ENCODE data around the gene MAN2B2.

Gene MAN2B2

DNA sequence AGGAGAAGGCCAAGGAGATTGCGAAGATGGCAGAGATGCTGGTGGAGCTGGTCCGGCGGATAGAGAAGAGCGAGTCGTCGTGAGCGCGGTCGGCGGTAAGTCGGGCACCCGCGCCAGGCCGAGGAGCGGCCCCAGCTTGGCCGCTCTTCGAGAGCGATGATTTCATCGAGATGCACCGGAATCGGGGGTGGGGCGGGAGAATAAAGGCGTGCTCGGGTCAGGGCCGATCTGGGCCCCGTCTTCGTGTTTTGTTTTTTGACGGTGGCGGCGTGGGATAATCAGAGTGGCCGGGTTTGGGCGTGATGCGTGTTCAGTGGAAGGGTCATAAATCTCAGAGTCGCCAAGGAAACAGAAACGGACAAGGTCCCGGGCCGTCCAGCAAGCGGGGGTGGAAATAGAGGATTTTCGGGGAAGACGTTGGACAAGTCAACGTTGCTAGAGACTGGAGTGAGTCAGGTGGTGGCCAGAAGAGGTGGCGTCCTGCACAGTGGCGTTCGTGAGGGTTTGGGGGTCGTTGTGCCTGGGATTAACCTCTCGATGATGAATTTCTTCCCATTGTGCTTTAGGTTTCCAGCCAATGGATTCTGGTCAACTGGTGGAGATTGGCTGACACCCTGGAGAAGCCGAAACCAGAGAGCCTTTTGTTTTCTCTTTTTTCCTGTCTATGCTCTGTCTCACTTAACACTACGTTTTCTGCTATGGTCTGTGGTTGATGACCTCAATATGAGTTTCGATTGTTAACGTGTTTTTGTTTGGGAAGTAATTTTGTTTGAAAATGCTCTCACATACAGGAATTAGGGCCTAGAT, 66.4 kb downstream of the MAN2B2 start:
- peak; percentile 63 for ATAC-seq
- no peak for TF ChIP-seq TCF4 (CRISPR knock-in tag; IDR thresholded peaks at IDR 0.05; ENCODE audit: borderline replicate concordance)
- TF ChIP-seq ISL1 (CRISPR knock-in tag; IDR thresholded peaks at IDR 0.05), result no peak
- TF ChIP-seq PPARA (CRISPR knock-in tag; IDR thresholded peaks at IDR 0.05; ENCODE audit: borderline replicate concordance), result no peak

DNA sequence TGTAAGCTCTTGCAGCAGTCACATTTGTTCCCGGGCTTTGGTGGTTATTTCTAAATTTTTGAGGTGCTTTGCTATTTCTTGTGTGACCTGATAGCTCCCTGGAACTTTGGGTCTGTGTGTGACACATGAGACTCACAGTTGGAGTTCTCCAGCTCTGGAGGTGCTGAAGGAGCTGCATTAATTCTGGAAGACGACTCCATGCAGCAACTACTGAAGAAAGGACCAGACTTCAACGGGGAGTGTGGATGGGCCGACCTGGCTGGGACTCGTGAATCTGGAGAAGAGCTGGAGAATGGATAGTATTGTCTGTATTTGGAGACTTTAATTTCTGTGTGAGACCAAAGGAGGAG, 67.0 kb downstream of the MAN2B2 start:
- TF ChIP-seq ZFP3 (CRISPR knock-in tag; IDR thresholded peaks at IDR 0.05) (no peak), TOX (CRISPR knock-in tag; IDR thresholded peaks at IDR 0.05; ENCODE audit: borderline replicate concordance) (no peak), ZNF565 (CRISPR knock-in tag; conservative IDR thresholded peaks at IDR 0.05; ENCODE audit: low read depth) (no peak), BACH2 (CRISPR knock-in tag; IDR thresholded peaks at IDR 0.05; ENCODE audit: borderline replicate concordance) (no peak), TCF4 (CRISPR knock-in tag; IDR thresholded peaks at IDR 0.05; ENCODE audit: borderline replicate concordance) (no peak), RARB (CRISPR knock-in tag; IDR thresholded peaks at IDR 0.05) (no peak), GLIS3 (CRISPR knock-in tag; IDR thresholded peaks at IDR 0.05) (no peak), ZNF8 (CRISPR knock-in tag; IDR thresholded peaks at IDR 0.05) (no peak)
- TF ChIP-seq, protein P1, sequence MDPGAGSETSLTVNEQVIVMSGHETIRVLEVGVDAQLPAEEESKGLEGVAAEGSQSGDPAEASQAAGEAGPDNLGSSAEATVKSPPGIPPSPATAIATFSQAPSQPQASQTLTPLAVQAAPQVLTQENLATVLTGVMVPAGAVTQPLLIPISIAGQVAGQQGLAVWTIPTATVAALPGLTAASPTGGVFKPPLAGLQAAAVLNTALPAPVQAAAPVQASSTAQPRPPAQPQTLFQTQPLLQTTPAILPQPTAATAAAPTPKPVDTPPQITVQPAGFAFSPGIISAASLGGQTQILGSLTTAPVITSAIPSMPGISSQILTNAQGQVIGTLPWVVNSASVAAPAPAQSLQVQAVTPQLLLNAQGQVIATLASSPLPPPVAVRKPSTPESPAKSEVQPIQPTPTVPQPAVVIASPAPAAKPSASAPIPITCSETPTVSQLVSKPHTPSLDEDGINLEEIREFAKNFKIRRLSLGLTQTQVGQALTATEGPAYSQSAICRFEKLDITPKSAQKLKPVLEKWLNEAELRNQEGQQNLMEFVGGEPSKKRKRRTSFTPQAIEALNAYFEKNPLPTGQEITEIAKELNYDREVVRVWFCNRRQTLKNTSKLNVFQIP (CRISPR knock-in tag; IDR thresholded peaks at IDR 0.05; ENCODE audit: borderline replicate concordance, low read depth), result no peak
- TF ChIP-seq, protein P2, sequence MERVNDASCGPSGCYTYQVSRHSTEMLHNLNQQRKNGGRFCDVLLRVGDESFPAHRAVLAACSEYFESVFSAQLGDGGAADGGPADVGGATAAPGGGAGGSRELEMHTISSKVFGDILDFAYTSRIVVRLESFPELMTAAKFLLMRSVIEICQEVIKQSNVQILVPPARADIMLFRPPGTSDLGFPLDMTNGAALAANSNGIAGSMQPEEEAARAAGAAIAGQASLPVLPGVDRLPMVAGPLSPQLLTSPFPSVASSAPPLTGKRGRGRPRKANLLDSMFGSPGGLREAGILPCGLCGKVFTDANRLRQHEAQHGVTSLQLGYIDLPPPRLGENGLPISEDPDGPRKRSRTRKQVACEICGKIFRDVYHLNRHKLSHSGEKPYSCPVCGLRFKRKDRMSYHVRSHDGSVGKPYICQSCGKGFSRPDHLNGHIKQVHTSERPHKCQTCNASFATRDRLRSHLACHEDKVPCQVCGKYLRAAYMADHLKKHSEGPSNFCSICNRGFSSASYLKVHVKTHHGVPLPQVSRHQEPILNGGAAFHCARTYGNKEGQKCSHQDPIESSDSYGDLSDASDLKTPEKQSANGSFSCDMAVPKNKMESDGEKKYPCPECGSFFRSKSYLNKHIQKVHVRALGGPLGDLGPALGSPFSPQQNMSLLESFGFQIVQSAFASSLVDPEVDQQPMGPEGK (CRISPR knock-in tag; IDR thresholded peaks at IDR 0.05; ENCODE audit: borderline replicate concordance), result no peak
- ATAC-seq, result no peak

DNA sequence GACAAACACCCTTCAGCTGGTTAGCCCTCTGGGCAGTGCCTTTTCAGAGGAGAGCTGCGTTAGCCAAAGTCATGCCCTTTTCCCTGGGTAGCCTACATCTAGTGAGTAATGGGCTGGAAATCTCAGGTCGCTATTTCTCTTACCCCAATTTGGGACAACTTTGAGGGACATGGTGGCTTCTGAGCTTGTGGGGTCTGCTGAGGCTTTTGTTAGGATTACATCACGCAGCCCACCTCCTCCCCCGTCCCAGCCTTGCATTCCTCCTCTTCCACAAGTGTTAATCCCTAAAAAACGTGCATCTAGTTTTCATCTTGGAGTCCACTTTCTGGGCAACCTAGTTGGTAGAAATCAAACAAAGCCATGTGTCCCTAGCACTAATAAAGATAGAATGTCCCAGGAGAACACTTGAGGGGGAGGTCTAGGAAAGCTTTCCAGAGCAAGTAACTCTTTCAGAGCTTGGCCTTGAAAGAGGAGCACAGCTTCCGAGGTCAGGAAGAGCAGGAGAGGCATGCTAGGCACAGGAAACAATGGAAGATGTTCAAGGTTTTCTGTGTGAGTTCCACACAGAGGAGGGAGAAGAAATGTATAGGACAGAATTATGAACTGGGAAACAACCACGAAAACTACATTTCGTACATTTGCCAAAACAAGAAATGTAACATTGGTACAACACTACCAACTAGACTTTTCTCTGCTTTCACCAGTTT, 68.3 kb downstream of the MAN2B2 start:
- TF ChIP-seq PPARA (CRISPR knock-in tag; IDR thresholded peaks at IDR 0.05; ENCODE audit: borderline replicate concordance), result no peak
- TF ChIP-seq, protein P3, sequence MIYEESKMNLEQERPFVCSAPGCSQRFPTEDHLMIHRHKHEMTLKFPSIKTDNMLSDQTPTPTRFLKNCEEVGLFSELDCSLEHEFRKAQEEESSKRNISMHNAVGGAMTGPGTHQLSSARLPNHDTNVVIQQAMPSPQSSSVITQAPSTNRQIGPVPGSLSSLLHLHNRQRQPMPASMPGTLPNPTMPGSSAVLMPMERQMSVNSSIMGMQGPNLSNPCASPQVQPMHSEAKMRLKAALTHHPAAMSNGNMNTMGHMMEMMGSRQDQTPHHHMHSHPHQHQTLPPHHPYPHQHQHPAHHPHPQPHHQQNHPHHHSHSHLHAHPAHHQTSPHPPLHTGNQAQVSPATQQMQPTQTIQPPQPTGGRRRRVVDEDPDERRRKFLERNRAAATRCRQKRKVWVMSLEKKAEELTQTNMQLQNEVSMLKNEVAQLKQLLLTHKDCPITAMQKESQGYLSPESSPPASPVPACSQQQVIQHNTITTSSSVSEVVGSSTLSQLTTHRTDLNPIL (CRISPR knock-in tag; IDR thresholded peaks at IDR 0.05; ENCODE audit: low read depth), result no peak
- TF ChIP-seq ZNF565 (CRISPR knock-in tag; conservative IDR thresholded peaks at IDR 0.05; ENCODE audit: low read depth), result no peak
- no peak for TF ChIP-seq CSDC2 (CRISPR knock-in tag; IDR thresholded peaks at IDR 0.05)
- TF ChIP-seq ZNF70 (CRISPR knock-in tag; IDR thresholded peaks at IDR 0.05), result no peak
- TF ChIP-seq BACH2 (CRISPR knock-in tag; IDR thresholded peaks at IDR 0.05; ENCODE audit: borderline replicate concordance), result no peak
- no peak for TF ChIP-seq ZNF8 (CRISPR knock-in tag; IDR thresholded peaks at IDR 0.05)
- no peak for TF ChIP-seq ZC3H10 (CRISPR knock-in tag; IDR thresholded peaks at IDR 0.05)
- TF ChIP-seq RARB (CRISPR knock-in tag; IDR thresholded peaks at IDR 0.05), result no peak
- no peak for TF ChIP-seq TCF4 (CRISPR knock-in tag; IDR thresholded peaks at IDR 0.05; ENCODE audit: borderline replicate concordance)
- TF ChIP-seq, protein P1 (CRISPR knock-in tag; IDR thresholded peaks at IDR 0.05; ENCODE audit: borderline replicate concordance, low read depth), result no peak
- TF ChIP-seq ESRRG (CRISPR knock-in tag; IDR thresholded peaks at IDR 0.05), result no peak
- ATAC-seq, result no peak

DNA sequence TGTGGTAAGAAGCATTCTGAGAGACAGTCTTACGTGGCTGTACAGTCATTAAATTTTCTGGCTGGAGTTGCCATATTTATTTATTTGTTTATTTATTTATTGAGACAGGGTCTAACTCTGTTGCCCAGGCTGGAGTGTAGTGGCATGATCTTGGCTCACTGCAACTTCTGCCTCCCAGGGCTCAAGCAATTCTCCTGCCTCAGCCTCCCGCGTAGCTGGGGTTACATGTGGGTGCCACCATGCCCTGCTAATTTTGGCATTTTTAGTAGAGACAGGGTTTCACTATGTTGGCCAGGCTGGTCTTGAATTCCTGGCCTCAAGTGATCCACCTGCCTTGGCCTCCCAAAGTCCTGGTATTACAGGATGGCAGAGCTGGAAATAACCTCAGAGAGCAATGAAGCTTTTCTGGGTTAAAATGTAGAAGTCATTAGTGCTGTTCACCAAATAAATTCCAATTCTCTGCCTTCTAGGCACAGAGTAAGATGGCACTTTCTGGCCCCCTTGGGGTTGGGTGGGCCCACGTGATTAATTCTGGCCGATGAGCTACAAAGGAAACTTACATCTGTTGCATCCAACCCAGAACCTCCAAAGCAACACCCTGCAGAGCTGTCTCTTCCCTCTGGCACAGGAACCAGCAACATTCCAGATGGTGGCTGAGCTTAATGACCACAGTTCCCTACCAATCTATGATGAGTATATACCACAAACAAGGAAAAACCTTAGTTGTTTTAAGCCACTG, 70.0 kb downstream of the MAN2B2 start:
- no peak for ATAC-seq
- TF ChIP-seq, protein P4, sequence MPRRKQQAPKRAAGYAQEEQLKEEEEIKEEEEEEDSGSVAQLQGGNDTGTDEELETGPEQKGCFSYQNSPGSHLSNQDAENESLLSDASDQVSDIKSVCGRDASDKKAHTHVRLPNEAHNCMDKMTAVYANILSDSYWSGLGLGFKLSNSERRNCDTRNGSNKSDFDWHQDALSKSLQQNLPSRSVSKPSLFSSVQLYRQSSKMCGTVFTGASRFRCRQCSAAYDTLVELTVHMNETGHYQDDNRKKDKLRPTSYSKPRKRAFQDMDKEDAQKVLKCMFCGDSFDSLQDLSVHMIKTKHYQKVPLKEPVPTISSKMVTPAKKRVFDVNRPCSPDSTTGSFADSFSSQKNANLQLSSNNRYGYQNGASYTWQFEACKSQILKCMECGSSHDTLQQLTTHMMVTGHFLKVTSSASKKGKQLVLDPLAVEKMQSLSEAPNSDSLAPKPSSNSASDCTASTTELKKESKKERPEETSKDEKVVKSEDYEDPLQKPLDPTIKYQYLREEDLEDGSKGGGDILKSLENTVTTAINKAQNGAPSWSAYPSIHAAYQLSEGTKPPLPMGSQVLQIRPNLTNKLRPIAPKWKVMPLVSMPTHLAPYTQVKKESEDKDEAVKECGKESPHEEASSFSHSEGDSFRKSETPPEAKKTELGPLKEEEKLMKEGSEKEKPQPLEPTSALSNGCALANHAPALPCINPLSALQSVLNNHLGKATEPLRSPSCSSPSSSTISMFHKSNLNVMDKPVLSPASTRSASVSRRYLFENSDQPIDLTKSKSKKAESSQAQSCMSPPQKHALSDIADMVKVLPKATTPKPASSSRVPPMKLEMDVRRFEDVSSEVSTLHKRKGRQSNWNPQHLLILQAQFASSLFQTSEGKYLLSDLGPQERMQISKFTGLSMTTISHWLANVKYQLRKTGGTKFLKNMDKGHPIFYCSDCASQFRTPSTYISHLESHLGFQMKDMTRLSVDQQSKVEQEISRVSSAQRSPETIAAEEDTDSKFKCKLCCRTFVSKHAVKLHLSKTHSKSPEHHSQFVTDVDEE (CRISPR knock-in tag; IDR thresholded peaks at IDR 0.05), result no peak
- no peak for TF ChIP-seq ZNF565 (CRISPR knock-in tag; conservative IDR thresholded peaks at IDR 0.05; ENCODE audit: low read depth)
- TF ChIP-seq SNAI2 (CRISPR knock-in tag; IDR thresholded peaks at IDR 0.05), result no peak
- TF ChIP-seq, protein P2 (CRISPR knock-in tag; IDR thresholded peaks at IDR 0.05; ENCODE audit: borderline replicate concordance), result no peak
- TF ChIP-seq, protein P3 (CRISPR knock-in tag; IDR thresholded peaks at IDR 0.05; ENCODE audit: low read depth), result no peak
- TF ChIP-seq ESRRG (CRISPR knock-in tag; IDR thresholded peaks at IDR 0.05), result no peak

Measured in SK-N-SH treated with all-trans-retinoic acid at 6 μM for 48 hours (cell line).